HT1080 (cell line): ENCODE results near the gene CNOT4. TPM values are rescaled to one million over a fixed set of nuclear protein-coding genes. Genes with fewer than 3 reads are reported as not detected.
"Not testable (repeated sequence)": the region's sequence is repeated elsewhere in the genome, so short reads cannot be mapped to it uniquely, and the experiment has no call there.

Experiments used
- DNase-seq: peaks from one replicate; pipeline ENCODE4 v3.0.0-alpha.2; 2015; ENCODE audit warnings: low read depth
- total RNA-seq: library from RNA; depleted of rRNA; stranded (reverse); fragments of >200 nt; shearing (Covaris generic); gene quantifications from 2 replicates; pipeline ENCODE4 v1.2.3, GENCODE V29; 2014

The CNOT4 gene
- total RNA-seq, 1 experiment from 2014 or later, result 13.2 TPM

- no peak for DNase-seq
Observed at GRCh38 chr7:135459076-135459475, 50.8 kb downstream of the CNOT4 start.

- no peak for DNase-seq
Observed at GRCh38 chr7:135454060-135454459, 55.8 kb downstream of the CNOT4 start.

DNA sequence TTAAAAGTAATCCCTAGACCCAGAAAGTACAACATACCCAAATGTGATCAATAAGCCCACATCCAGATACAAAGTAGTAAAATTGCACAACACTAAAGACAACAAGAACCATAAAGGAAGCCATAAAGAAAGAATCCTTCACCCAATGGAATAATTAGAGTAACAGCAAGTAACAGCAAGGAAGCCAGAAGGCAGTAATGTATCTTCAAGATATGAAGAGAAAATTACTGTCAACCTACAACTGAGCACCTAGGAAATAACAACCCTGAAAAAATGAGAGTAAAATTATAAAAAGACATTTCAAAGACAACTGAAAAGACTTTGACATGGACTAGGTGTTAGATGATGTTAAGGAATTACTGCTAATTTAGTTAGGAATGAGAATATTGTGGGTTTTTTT is 60.5 kb downstream of the CNOT4 start:
- no peak for DNase-seq

DNA sequence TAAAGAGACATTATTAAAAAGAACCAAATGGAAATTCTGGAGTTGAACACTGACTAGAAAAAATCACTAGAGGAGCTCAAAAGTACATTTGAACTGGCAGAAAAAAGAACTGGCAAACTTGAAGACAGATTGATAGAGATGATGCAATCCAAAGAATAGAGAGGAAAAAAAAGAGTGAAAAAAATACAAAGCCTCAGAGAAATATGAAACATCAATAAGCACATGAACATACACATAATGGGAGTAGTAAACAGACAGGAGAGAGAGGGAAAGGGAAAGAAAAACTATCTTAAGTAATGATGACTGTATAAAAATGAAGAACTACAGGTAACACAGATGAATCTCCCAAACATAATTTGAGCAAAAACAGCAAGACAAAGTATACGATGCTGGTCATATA is 61.1 kb downstream of the CNOT4 start:
- no peak for DNase-seq

GRCh38 chr7:135447748-135448147 is 62.2 kb downstream of the CNOT4 start:
- no peak for DNase-seq

DNA sequence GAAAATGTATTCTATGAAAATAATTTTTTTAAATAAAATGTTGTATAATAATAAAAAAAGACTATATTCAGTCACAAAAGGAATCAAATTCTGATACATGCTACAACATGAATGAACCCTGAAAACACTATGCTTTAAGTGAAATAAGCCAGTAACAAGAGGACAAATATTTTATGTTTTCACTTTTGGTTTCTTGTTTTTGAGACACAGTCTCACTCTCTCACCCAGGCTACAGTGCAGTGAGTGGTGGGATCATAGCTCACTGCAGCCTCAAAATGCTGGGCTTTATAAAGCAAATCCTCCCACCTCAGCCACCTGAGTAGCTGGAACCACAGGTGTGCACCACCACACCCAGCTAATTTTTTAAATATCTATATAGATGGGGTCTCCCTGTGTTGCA is 64.2 kb downstream of the CNOT4 start:
- no peak for DNase-seq

DNA sequence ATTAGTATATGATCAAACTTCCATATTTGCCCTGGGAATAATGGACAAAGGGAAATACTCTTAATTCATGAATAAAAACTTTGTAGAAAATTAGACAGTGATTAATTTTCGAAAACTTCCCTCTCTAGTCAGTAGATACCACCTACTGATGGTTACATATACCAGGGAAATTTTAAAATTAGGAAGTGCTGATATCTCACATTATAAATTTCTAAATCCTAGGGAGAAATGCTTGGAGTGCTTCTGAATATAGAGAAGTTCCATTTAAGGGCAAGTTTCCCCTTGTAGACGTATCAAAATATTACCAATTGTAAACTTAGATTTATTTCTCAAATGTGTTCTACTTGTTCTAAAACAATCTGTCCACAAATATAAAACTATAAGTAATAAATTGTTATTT is 64.6 kb downstream of the CNOT4 start:
- DNase-seq, result not testable (repeated sequence)

GRCh38 chr7:135441791-135442190 is 68.1 kb downstream of the CNOT4 start:
- DNase-seq, result peak; percentile 64

GRCh38 chr7:135434047-135434446 is 75.9 kb downstream of the CNOT4 start:
- DNase-seq, result no peak

GRCh38 chr7:135430626-135431025 is 79.3 kb downstream of the CNOT4 start:
- no peak for DNase-seq

- no peak for DNase-seq
Observed at GRCh38 chr7:135428879-135429278, 81.0 kb downstream of the CNOT4 start.

- no peak for DNase-seq
Observed at GRCh38 chr7:135428011-135428410, 81.9 kb downstream of the CNOT4 start.

- DNase-seq, result no peak
Observed at GRCh38 chr7:135427166-135427565, 82.7 kb downstream of the CNOT4 start.

DNA sequence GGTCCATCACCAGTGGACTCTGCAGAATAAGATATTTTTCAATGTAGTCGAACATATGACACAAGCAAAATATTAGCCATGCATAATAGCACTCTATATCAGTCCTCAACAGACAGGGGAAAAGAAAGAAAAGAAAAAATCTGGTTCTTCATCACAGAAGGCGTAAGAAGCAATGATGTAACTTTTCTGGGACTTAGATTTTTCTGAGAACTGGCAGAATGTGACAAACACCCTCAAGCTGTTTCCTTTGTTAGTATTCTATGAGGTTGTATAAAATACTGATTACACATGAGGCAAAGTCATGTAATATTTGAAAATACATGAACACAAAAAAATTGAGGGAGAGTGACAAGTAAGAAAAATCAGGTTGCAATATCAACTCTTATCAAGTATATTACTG is 84.9 kb downstream of the CNOT4 start:
- DNase-seq, result no peak

GRCh38 chr7:135420786-135421185 is 89.1 kb downstream of the CNOT4 start:
- DNase-seq, result peak; percentile 5

DNA sequence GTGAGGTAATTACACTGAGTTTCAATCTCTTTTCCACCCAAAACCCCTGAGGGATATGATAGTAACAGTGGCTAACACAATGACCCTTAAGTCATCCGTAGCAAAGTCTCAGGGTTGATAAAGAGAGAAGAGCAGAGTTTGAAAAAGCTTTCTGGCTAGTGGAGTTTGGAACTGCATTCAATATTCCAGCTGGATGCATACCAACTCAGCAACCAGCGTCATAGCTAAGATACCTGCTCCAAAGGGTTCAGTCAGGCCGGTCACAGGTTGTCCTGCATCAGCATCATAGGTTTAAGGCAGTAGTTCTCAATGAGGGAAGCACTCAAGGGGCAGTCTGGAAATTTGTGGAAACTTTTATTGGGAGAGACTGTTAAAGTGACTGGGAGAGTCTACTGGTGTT is 93.5 kb downstream of the CNOT4 start:
- no peak for DNase-seq

DNA sequence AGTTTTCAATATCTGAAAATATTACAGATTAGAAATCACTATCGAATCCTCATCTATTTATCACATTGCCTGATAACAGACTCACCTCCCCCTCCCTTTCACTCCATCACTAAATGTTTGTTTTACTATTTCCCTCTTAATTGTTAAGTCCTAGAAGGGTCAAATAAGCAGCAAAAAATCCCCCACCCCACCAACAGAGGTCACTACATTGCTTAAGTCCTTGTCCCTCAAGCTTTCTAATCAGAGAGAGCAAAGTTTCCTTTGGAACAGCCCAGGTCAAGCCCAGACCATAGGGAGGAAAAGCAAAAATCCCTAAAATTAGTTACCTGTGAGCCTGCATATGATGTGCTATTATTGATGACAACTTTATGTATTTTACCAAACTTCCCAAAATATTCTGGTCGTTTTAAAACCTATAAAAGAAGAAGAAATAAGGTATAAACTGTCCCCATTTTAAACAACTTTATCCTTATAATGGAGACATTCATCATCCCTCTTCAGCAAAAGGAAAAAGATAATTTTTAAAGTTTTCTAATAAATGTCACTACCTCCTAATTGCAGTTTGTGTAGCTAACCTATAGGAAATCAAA is 95.0 kb downstream of the CNOT4 start:
- peak; percentile 47 for DNase-seq

GRCh38 chr7:135414208-135414607 is 95.7 kb downstream of the CNOT4 start:
- DNase-seq, result no peak

DNA sequence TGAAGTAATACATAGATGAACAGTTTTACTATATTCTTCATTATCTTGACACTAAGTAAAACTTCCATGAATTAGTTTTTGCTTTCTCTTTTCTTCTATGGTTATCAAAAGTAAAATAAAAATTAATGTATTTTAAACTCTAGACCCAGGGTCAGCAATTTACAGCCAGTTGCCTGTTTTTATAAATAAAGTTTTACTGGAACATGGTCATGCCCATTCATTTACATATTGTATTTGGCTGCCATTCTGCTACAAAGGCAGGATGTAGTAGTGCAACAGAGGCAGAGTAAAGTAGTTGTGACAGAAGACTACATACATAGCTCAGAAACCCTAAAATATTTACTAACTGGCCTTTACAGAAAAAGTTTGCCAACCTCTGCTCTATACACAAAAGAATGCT is 98.8 kb downstream of the CNOT4 start:
- DNase-seq, result no peak

DNA sequence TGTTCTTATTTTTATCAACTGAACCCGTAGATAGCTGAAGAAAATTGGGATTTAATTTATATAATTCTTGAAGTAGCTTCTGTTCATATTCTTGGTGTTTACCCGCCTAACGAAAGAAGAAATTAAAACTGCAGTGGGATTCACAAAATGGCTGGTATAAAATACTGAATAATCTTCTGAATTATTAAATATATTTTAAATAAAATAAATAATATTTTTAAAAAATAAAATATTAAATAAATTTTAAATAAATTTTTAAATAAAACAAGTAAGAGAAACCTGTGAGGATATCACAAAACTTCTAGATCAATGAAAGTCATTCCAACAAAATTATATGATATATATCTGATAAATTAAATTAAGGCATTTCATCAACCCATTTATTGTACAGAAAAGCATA is 99.4 kb downstream of the CNOT4 start:
- no peak for DNase-seq

GRCh38 chr7:135409845-135410542 is 99.9 kb downstream of the CNOT4 start:
- DNase-seq, result no peak

DNA sequence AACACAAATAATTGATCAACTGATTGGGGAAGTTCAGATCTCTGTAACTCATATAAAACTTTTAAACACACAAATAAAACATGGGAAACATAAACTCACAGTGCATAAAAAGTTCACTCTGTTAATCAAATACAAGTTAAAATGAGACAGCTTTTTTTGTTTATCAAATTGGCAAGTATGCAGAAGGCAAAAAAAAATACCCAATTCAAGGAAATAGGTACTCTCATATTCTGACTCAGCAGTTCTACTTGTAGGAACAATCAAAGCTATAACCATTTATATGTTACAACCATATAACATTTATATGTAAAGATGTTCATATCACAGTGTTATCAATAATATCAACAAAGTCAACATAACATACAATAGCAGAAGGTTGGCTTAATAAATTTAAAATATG is 102.0 kb downstream of the CNOT4 start:
- DNase-seq, result no peak

- DNase-seq, result peak; percentile 10
Observed at GRCh38 chr7:135406918-135407317, 103.0 kb downstream of the CNOT4 start.
